AG04450 (cell line): ENCODE results near the gene ABL1. TPM values are rescaled to one million over a fixed set of nuclear protein-coding genes. Genes with fewer than 3 reads are reported as not detected.
A peak's percentile ranks its signal among the peaks of the same experiment; 100 is the strongest.

Experiments
- CTCF ChIA-PET: fragments of 300-600, 350-600 bp; formaldehyde crosslinking; extraction: SDS; loops from one replicate; lab custom pipeline; 2022; ENCODE audit warnings: antibody characterized with exemption, inconsistent platforms; lab: Charles Lee
- POLR2A ChIA-PET: fragments of 350-600 bp; formaldehyde crosslinking; extraction: SDS; loops from one replicate; lab custom pipeline; 2021; ENCODE audit warnings: antibody characterized with exemption, inconsistent platforms; lab: Yijun Ruan, JAX
- DNase-seq: peaks from one replicate; pipeline ENCODE4 v3.0.0-alpha.2; 2011; ENCODE audit warnings: low read depth, low spot score
- H3K27ac ChIP-seq: one replicate; pipeline ENCODE4 v1.5.1; 2012; ENCODE audit warnings: low read depth, low read length, control low read depth
- H3K27me3 ChIP-seq: one replicate; pipeline ENCODE4 v1.6.0; 2012; ENCODE audit warnings: low read length; ENCODE audit not compliant: control insufficient read depth, insufficient read depth
- H3K4me3 ChIP-seq: 2 replicates; pipeline ENCODE4 v1.5.1; 2011; ENCODE audit warnings: mild to moderate bottlenecking, low read depth, low read length, control low read depth
- H3K9me3 ChIP-seq: 2 replicates; pipeline ENCODE4 v1.5.1; 2012; ENCODE audit warnings: low read length; ENCODE audit not compliant: control insufficient read depth, insufficient read depth
- polyA plus RNA-seq: library from polyadenylated mRNA; depleted of rRNA; stranded (reverse); fragments of >200 nt; gene quantifications from 2 replicates; pipeline ENCODE4 v1.2.3, GENCODE V29; 2011
- TF ChIP-seq, protein P1 (sequence below): IDR thresholded peaks from 2 replicates; pipeline ENCODE4 v1.5.1; 2011; ENCODE audit warnings: low read depth, low read length, control low read depth, inconsistent platforms

ABL1 gene
- polyA plus RNA-seq, 1 experiment: 37.5 TPM

DNA sequence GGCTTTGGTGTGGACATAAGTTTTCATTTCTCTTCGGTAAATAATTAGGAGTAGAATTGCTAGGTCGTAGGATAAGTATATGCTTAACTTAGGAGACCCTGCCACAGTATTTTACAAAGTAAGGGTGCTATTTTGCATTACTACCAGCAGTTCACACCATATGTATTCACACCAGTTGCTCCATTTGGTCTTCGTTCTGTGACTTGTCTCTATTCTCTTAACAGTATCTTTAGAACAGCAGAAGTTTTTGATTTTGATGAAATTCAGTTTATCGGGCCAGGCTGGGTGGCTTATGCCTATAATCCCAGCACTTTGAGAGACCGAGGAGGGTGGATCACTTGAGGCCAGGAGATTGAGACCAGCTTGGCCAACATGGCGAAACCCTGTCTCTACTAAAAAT lies 17.1 kb upstream of the ABL1 start:
- TF ChIP-seq, protein P1, sequence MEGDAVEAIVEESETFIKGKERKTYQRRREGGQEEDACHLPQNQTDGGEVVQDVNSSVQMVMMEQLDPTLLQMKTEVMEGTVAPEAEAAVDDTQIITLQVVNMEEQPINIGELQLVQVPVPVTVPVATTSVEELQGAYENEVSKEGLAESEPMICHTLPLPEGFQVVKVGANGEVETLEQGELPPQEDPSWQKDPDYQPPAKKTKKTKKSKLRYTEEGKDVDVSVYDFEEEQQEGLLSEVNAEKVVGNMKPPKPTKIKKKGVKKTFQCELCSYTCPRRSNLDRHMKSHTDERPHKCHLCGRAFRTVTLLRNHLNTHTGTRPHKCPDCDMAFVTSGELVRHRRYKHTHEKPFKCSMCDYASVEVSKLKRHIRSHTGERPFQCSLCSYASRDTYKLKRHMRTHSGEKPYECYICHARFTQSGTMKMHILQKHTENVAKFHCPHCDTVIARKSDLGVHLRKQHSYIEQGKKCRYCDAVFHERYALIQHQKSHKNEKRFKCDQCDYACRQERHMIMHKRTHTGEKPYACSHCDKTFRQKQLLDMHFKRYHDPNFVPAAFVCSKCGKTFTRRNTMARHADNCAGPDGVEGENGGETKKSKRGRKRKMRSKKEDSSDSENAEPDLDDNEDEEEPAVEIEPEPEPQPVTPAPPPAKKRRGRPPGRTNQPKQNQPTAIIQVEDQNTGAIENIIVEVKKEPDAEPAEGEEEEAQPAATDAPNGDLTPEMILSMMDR: no peak
- DNase-seq: no peak
- Histone ChIP-seq H3K27me3 (no peaks in the 10 kb centered on the region), H3K27ac (no peak overlapping the region), H3K4me3 (no peak overlapping the region), H3K9me3 (no peaks in the 10 kb centered on the region)
- ChIA-PET POLR2A (no interaction called here), CTCF (no interaction called here)

- ChIA-PET POLR2A (no interaction called here), CTCF (no interaction called here)
- TF ChIP-seq, protein P1: no peak
- Histone ChIP-seq H3K4me3 (no peak overlapping the region), H3K9me3 (no peaks in the 10 kb centered on the region), H3K27me3 (no peaks in the 10 kb centered on the region), H3K27ac (no peak overlapping the region)
- no peak for DNase-seq
Observed at GRCh38 chr9:130820135-130820738, 14.8 kb upstream of the ABL1 start.

GRCh38 chr9:130823435-130823834 lies 11.6 kb upstream of the ABL1 start:
- no peak overlapping the region for H3K4me3 ChIP-seq
- ChIA-PET CTCF (interaction anchor here (1.2 to 2.0 kb wide), 2 partner anchors 9 to 122 kb away, joined by 3 to 5 read pairs; no protein-coding TSS in a partner anchor), POLR2A (no interaction called here)
- no peaks in the 10 kb centered on the region; the same call in 1 of the 2 replicates for H3K9me3 ChIP-seq
- DNase-seq: no peak
- H3K27me3 ChIP-seq: no peaks in the 10 kb centered on the region
- TF ChIP-seq, protein P1: no peak
- H3K27ac ChIP-seq: peak overlapping the region; percentile 40

DNA sequence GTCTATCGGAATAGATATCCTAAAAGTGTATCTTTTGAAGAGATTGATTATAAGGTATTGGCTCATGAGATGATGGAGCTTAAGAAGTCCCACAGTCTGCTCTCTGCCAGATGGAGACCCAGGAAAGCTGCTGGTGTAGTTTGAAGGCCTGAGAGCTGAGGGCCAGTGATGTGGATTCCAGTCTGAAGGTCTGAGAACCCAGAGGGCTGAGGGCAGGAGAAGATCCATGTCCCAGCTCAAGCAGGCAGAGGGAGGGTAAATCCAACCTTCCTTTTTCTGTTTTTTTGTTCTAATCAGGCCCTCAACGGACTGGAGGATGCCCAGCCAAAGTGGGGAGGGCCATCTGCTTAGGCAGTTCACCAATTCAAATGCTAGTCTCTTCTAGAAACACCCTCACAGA lies 11.0 kb upstream of the ABL1 start:
- ChIA-PET POLR2A (no interaction called here), CTCF (interaction anchor here (1.7 to 1.9 kb wide), 2 partner anchors 45 to 53 kb away, joined by 5 to 8 read pairs; no protein-coding TSS in a partner anchor)
- H3K4me3 ChIP-seq: no peak overlapping the region
- H3K27ac ChIP-seq: peak overlapping the region; percentile 86
- H3K9me3 ChIP-seq: peaks cover 1% of the 10 kb centered on the region; the same call in 1 of the 2 replicates
- TF ChIP-seq, protein P1: no peak
- no peak for DNase-seq
- H3K27me3 ChIP-seq: no peaks in the 10 kb centered on the region

DNA sequence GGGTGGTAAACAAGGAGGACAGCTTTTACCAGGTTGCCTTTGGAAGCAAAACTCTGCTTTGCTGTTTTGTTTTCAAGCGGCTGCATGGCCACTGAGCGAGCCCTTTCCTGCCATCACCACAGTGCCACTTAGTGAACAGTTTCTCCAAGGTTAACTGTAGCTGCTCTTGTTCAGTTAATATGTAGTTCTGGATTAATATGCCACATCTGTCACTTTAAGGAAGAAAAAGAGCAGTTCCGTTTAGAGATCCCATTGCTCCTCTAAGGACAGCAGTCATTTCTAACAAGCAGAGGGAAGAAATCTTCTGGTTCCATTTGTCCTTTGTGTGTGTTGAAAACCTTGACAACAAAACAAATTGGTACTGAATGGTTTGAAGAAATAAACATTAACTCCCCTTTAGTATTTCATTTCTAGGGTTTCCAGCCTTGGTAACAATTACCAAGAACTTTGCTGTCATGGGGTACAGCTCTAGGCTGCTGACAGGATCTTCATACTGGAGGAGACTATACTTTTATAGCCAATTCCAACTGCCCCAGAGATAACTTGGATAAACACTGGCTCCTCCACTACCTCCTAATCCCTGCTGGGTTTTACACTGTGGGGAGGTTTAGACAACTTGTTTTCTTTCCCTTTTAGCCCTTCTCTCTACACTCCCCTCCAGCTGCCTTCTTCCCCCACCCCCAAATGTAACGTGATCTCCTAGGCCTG lies 10.3 kb upstream of the ABL1 start:
- peaks cover 4% of the 10 kb centered on the region; the same call in 1 of the 2 replicates for H3K9me3 ChIP-seq
- H3K27me3 ChIP-seq: no peaks in the 10 kb centered on the region
- peak overlapping the region; percentile 27 for H3K4me3 ChIP-seq
- TF ChIP-seq, protein P1: no peak
- DNase-seq: no peak
- H3K27ac ChIP-seq: peak overlapping the region; percentile 86
- ChIA-PET CTCF (interaction anchor here (0.7 to 1.9 kb wide), 3 partner anchors 30 to 53 kb away, joined by 3 to 8 read pairs (median 5); no protein-coding TSS in a partner anchor), POLR2A (interaction anchor here (0.5 to 1.1 kb wide), 5 partner anchors 11 to 120 kb away, joined by 3 to 5 read pairs (median 4); no protein-coding TSS in a partner anchor)
